ENCODE data around the gene CEP152.

Gene CEP152

GRCh38 chr15:48695088-48695826 lies 115.6 kb downstream of the CEP152 start:
- POLR2A ChIA-PET: no interaction called here
- DNase-seq (ENCODE audit: extremely low spot score): no peak
- CTCF ChIA-PET: no interaction called here
- no peak for TF ChIP-seq FOXK2 (IDR thresholded peaks at IDR 0.05)
- no peak for TF ChIP-seq CTBP1 (IDR thresholded peaks at IDR 0.05; ENCODE audit: borderline replicate concordance)
- no peak for TF ChIP-seq L3MBTL2 (conservative IDR thresholded peaks at IDR 0.05)
- TF ChIP-seq PKNOX1 (IDR thresholded peaks at IDR 0.05): no peak
- no peak for TF ChIP-seq SUZ12 (IDR thresholded peaks at IDR 0.05)

- POLR2A ChIA-PET: no interaction called here
- DNase-seq (ENCODE audit: extremely low spot score): no peak
- CTCF ChIA-PET: no interaction called here
- TF ChIP-seq FOXA1 (IDR thresholded peaks at IDR 0.05) (no peak), BHLHE40 (IDR thresholded peaks at IDR 0.05; ENCODE audit: borderline replicate concordance) (no peak), SP1 (IDR thresholded peaks at IDR 0.05) (no peak), LEF1 (IDR thresholded peaks at IDR 0.05; ENCODE audit: borderline replicate concordance) (no peak), CTBP1 (IDR thresholded peaks at IDR 0.05; ENCODE audit: borderline replicate concordance) (no peak), FOXM1 (IDR thresholded peaks at IDR 0.05; ENCODE audit: borderline replicate concordance) (no peak), ELF4 (IDR thresholded peaks at IDR 0.05) (no peak), NFRKB (IDR thresholded peaks at IDR 0.05) (no peak), L3MBTL2 (conservative IDR thresholded peaks at IDR 0.05) (no peak), ZNF384 (IDR thresholded peaks at IDR 0.05) (no peak), SUZ12 (IDR thresholded peaks at IDR 0.05) (no peak), ARNT (IDR thresholded peaks at IDR 0.05) (no peak), PKNOX1 (IDR thresholded peaks at IDR 0.05) (no peak), FOXK2 (IDR thresholded peaks at IDR 0.05) (no peak), HDGF (IDR thresholded peaks at IDR 0.05; ENCODE audit: borderline replicate concordance) (no peak), TARDBP (IDR thresholded peaks at IDR 0.05) (no peak)
These were observed 117.4 kb downstream of the CEP152 start for GRCh38 chr15:48693484-48693883.

DNA sequence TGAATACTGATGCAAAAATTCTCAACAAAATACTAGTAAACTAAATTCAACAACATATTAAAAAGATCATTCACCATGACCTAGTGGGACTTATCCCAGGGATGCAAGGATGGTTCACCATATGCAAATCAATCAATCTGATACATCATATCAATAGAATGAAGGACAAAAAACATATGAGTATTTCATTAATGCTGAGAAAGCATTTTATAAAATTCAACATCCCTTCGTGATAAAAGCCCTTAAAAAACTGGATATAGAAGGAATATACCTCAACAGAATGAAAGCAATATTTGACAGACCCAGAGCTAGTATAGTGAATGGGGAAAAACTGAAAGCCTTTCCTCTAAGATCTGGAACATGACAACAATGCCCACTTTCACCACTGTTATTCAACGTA lies 122.4 kb downstream of the CEP152 start:
- TF ChIP-seq L3MBTL2 (conservative IDR thresholded peaks at IDR 0.05): no peak
- TF ChIP-seq FOXA1 (IDR thresholded peaks at IDR 0.05): no peak
- no peak for TF ChIP-seq TARDBP (IDR thresholded peaks at IDR 0.05)
- no peak for TF ChIP-seq FOXK2 (IDR thresholded peaks at IDR 0.05)
- no peak for TF ChIP-seq NFRKB (IDR thresholded peaks at IDR 0.05)
- TF ChIP-seq HDGF (IDR thresholded peaks at IDR 0.05; ENCODE audit: borderline replicate concordance): no peak
- DNase-seq (ENCODE audit: extremely low spot score): no peak
- ChIA-PET CTCF (no interaction called here), POLR2A (no interaction called here)
